Loucy (cell line): ENCODE data around the gene TBCC.
A peak's percentile ranks its signal among the peaks of the same experiment; 100 is the strongest.

Experiments used
- H2AFZ ChIP-seq: fragments of 200-600 bp; sonication (generic); 2 replicates; pipeline ENCODE4 v1.6.0; 2016; ENCODE audit warnings: antibody characterized with exemption, mild to moderate bottlenecking, low read length, moderate library complexity
- H3F3A ChIP-seq: fragments of 200-600 bp; 2 replicates; pipeline ENCODE4 v1.6.0; 2016; ENCODE audit warnings: antibody characterized with exemption, low read depth, mild to moderate bottlenecking
- H3K27me3 ChIP-seq: fragments of 200-600 bp; sonication (generic); 2 replicates; pipeline ENCODE4 v1.6.1; 2014; ENCODE audit warnings: low read length, mild to moderate bottlenecking; ENCODE audit not compliant: insufficient read depth, poor library complexity, severe bottlenecking
- H3K36me3 ChIP-seq: fragments of 200-600 bp; sonication (generic); 2 replicates; pipeline ENCODE4 v1.6.1; 2016; ENCODE audit warnings: low read length; ENCODE audit not compliant: insufficient read depth
- H3K4me1 ChIP-seq: fragments of 200-600 bp; sonication (generic); 2 replicates; pipeline ENCODE4 v1.5.1; 2014; ENCODE audit warnings: low read length, mild to moderate bottlenecking; ENCODE audit not compliant: insufficient read depth, poor library complexity, severe bottlenecking
- H3K4me2 ChIP-seq: fragments of 200-600 bp; sonication (generic); 2 replicates; pipeline ENCODE4 v1.6.0; 2014; ENCODE audit warnings: antibody characterized with exemption, low read length, low read depth, mild to moderate bottlenecking; ENCODE audit not compliant: poor library complexity, severe bottlenecking
- H3K4me3 ChIP-seq: fragments of 200-600 bp; sonication (generic); 2 replicates; pipeline ENCODE4 v1.5.1; 2014; ENCODE audit warnings: low read length, mild to moderate bottlenecking, mixed read lengths; ENCODE audit not compliant: poor library complexity, severe bottlenecking
- H3K79me2 ChIP-seq: fragments of 200-600 bp; sonication (generic); 2 replicates; pipeline ENCODE4 v1.6.1; 2014; ENCODE audit warnings: low read length; ENCODE audit not compliant: insufficient read depth
- H3K9ac ChIP-seq: fragments of 200-600 bp; sonication (generic); 2 replicates; pipeline ENCODE4 v1.6.0; 2014; ENCODE audit warnings: mild to moderate bottlenecking, low read depth, low read length, moderate library complexity; ENCODE audit not compliant: poor library complexity, severe bottlenecking
- H3K9me2 ChIP-seq: fragments of 200-600 bp; sonication (generic); replicated peaks from 2 replicates; pipeline ENCODE4 v1.6.1; 2016; ENCODE audit warnings: low read depth, low read length, mixed read lengths
- H3K9me3 ChIP-seq: fragments of 200-600 bp; sonication (generic); 2 replicates; pipeline ENCODE4 v1.6.1; 2014; ENCODE audit warnings: mild to moderate bottlenecking, antibody characterized with exemption, low read length, low read depth; ENCODE audit not compliant: insufficient read depth
- H4K20me1 ChIP-seq: fragments of 200-600 bp; sonication (generic); 2 replicates; pipeline ENCODE4 v1.6.0; 2014; ENCODE audit warnings: antibody characterized with exemption, low read length, mild to moderate bottlenecking; ENCODE audit not compliant: insufficient read depth, poor library complexity, severe bottlenecking
- CTCF ChIP-seq: fragments of 200-600 bp; sonication (generic); conservative IDR thresholded peaks from 2 replicates; pipeline ENCODE4 v1.5.1; 2014; ENCODE audit warnings: mild to moderate bottlenecking, antibody characterized with exemption, low read length
- EZH2phosphoT487 ChIP-seq: fragments of 200-600 bp; IDR thresholded peaks from 2 replicates; pipeline ENCODE4 v1.6.1; 2018; ENCODE audit warnings: antibody characterized with exemption, mild to moderate bottlenecking, moderate library complexity, borderline replicate concordance

The TBCC gene

GRCh38 chr6:42786525-42786985 is 40.7 kb upstream of the TBCC start:
- no peak for TF ChIP-seq EZH2phosphoT487
- no peak for TF ChIP-seq CTCF
- no peak overlapping the region for H2AFZ ChIP-seq
- no peaks in the 10 kb centered on the region for H3K36me3 ChIP-seq
- peak overlapping the region; percentile 98 for H3K4me3 ChIP-seq
- H3F3A ChIP-seq: no peaks in the 10 kb centered on the region
- peaks cover 50% of the 10 kb centered on the region for H3K4me1 ChIP-seq
- H3K4me2 ChIP-seq: peak overlapping the region; percentile 90
- peaks cover 91% of the 10 kb centered on the region for H3K79me2 ChIP-seq
- H4K20me1 ChIP-seq: peaks cover 23% of the 10 kb centered on the region
- H3K27me3 ChIP-seq: peaks cover 11% of the 10 kb centered on the region
- H3K9me2 ChIP-seq: no peaks in the 10 kb centered on the region
- no peaks in the 10 kb centered on the region for H3K9me3 ChIP-seq
- peak overlapping the region; percentile 48 for H3K9ac ChIP-seq

GRCh38 chr6:42784717-42785498 is 39.0 kb upstream of the TBCC start:
- Histone ChIP-seq H3K4me3 (peak overlapping the region; percentile 98), H3K4me1 (peaks cover 49% of the 10 kb centered on the region), H3K4me2 (peak overlapping the region; percentile 90), H3K9ac (peak overlapping the region; percentile 100), H4K20me1 (peaks cover 23% of the 10 kb centered on the region), H3K9me2 (no peaks in the 10 kb centered on the region), H3K36me3 (no peaks in the 10 kb centered on the region), H3F3A (no peaks in the 10 kb centered on the region), H2AFZ (no peak overlapping the region), H3K9me3 (no peaks in the 10 kb centered on the region), H3K79me2 (peaks cover 92% of the 10 kb centered on the region), H3K27me3 (peaks cover 11% of the 10 kb centered on the region)
- no peak for TF ChIP-seq CTCF
- TF ChIP-seq EZH2phosphoT487: no peak

GRCh38 chr6:42783876-42784642 is 38.2 kb upstream of the TBCC start:
- H4K20me1 ChIP-seq: peaks cover 19% of the 10 kb centered on the region
- peak overlapping the region; percentile 90 for H3K4me2 ChIP-seq
- H3F3A ChIP-seq: no peaks in the 10 kb centered on the region
- H3K79me2 ChIP-seq: peaks cover 92% of the 10 kb centered on the region
- no peaks in the 10 kb centered on the region for H3K36me3 ChIP-seq
- H3K9ac ChIP-seq: peak overlapping the region; percentile 100
- H2AFZ ChIP-seq: peak overlapping the region; percentile 69; the same call in 1 of the 2 replicates
- H3K4me3 ChIP-seq: peak overlapping the region; percentile 98
- TF ChIP-seq EZH2phosphoT487 (no peak), CTCF (no peak)
- peaks cover 53% of the 10 kb centered on the region for H3K4me1 ChIP-seq
- H3K9me2 ChIP-seq: no peaks in the 10 kb centered on the region
- peaks cover 11% of the 10 kb centered on the region for H3K27me3 ChIP-seq
- no peaks in the 10 kb centered on the region for H3K9me3 ChIP-seq
